Skeletal muscle satellite cell (primary cell): ENCODE measurements around the gene SMTNL1.

Experiments used
- H3K27me3 ChIP-seq: 2 replicates; pipeline ENCODE4 v1.7.0; 2013; ENCODE audit warnings: low read length; ENCODE audit not compliant: control insufficient read depth, insufficient read depth
- H3K36me3 ChIP-seq: 2 replicates; pipeline ENCODE4 v1.7.0; 2013; ENCODE audit warnings: mild to moderate bottlenecking, control low read depth, low read length; ENCODE audit not compliant: insufficient read depth
- H3K4me1 ChIP-seq: 2 replicates; pipeline ENCODE4 v1.7.0; 2013; ENCODE audit warnings: low read length; ENCODE audit not compliant: control insufficient read depth, insufficient read depth
- H3K4me2 ChIP-seq: 2 replicates; pipeline ENCODE4 v1.7.0; 2013; ENCODE audit warnings: mild to moderate bottlenecking, low read length
- H3K4me3 ChIP-seq: 2 replicates; pipeline ENCODE4 v1.7.0; 2013; ENCODE audit warnings: low read length
- H3K9ac ChIP-seq: 2 replicates; pipeline ENCODE4 v1.7.0; 2013; ENCODE audit warnings: mild to moderate bottlenecking, low read depth, low read length, moderate library complexity
- H3K9me3 ChIP-seq: replicated peaks from 2 replicates; pipeline ENCODE4 v1.7.0; 2013; ENCODE audit warnings: mild to moderate bottlenecking, control low read depth, low read length

The SMTNL1 gene

GRCh38 chr11:57512646-57513451 is 24.5 kb upstream of the SMTNL1 start:
- no peak overlapping the region for H3K4me2 ChIP-seq
- H3K9me3 ChIP-seq: no peaks in the 10 kb centered on the region
- peaks cover 8% of the 10 kb centered on the region for H3K4me1 ChIP-seq
- no peak overlapping the region for H3K4me3 ChIP-seq
- H3K36me3 ChIP-seq: no peaks in the 10 kb centered on the region
- no peaks in the 10 kb centered on the region for H3K27me3 ChIP-seq
- H3K9ac ChIP-seq: no peak overlapping the region

GRCh38 chr11:57513452-57513795 is 24.0 kb upstream of the SMTNL1 start:
- Histone ChIP-seq H3K36me3 (no peaks in the 10 kb centered on the region), H3K9ac (no peak overlapping the region), H3K27me3 (no peaks in the 10 kb centered on the region), H3K9me3 (no peaks in the 10 kb centered on the region), H3K4me1 (peaks cover 8% of the 10 kb centered on the region), H3K4me2 (no peak overlapping the region), H3K4me3 (no peak overlapping the region)

- Histone ChIP-seq H3K9me3 (no peaks in the 10 kb centered on the region), H3K36me3 (no peaks in the 10 kb centered on the region), H3K4me2 (peak overlapping the region; percentile 90), H3K4me3 (peak overlapping the region; percentile 83), H3K27me3 (no peaks in the 10 kb centered on the region), H3K4me1 (peaks cover 8% of the 10 kb centered on the region), H3K9ac (peak overlapping the region; percentile 76)
Measured at GRCh38 chr11:57513911-57514537, 23.4 kb upstream of the SMTNL1 start.

GRCh38 chr11:57514538-57515331 is 22.7 kb upstream of the SMTNL1 start:
- H3K4me3 ChIP-seq: peak overlapping the region; percentile 83
- H3K36me3 ChIP-seq: no peaks in the 10 kb centered on the region
- peak overlapping the region; percentile 90 for H3K4me2 ChIP-seq
- H3K9ac ChIP-seq: peak overlapping the region; percentile 76
- peaks cover 8% of the 10 kb centered on the region for H3K4me1 ChIP-seq
- H3K9me3 ChIP-seq: no peaks in the 10 kb centered on the region
- H3K27me3 ChIP-seq: no peaks in the 10 kb centered on the region

- Histone ChIP-seq H3K27me3 (no peaks in the 10 kb centered on the region), H3K9ac (peak within 1 kb of the TSS; percentile 76), H3K36me3 (no peaks in the 10 kb centered on the region), H3K4me2 (peak within 1 kb of the TSS; percentile 90), H3K4me3 (peak within 1 kb of the TSS; percentile 83), H3K9me3 (no peaks in the 10 kb centered on the region), H3K4me1 (peaks cover 8% of the 10 kb centered on the region)
Measured at GRCh38 chr11:57515332-57516060, 21.9 kb upstream of the SMTNL1 start, which contains the start of gene SLC43A1. Gene SLC43A1 (minus strand): TSS chr11:57515702. CDS start chr11:57514111, 1,591 bp downstream.

- Histone ChIP-seq H3K4me1 (peaks cover 8% of the 10 kb centered on the region), H3K27me3 (no peaks in the 10 kb centered on the region), H3K4me3 (peak overlapping the region; percentile 83), H3K36me3 (no peaks in the 10 kb centered on the region), H3K9me3 (no peaks in the 10 kb centered on the region), H3K9ac (peak overlapping the region; percentile 76), H3K4me2 (peak overlapping the region; percentile 90)
Measured at GRCh38 chr11:57516061-57516443, 21.3 kb upstream of the SMTNL1 start.

GRCh38 chr11:57521116-57521515 is 16.3 kb upstream of the SMTNL1 start:
- no peak overlapping the region for H3K9ac ChIP-seq
- H3K9me3 ChIP-seq: no peaks in the 10 kb centered on the region
- H3K4me1 ChIP-seq: no peaks in the 10 kb centered on the region
- H3K4me2 ChIP-seq: no peak overlapping the region
- H3K36me3 ChIP-seq: no peaks in the 10 kb centered on the region
- no peaks in the 10 kb centered on the region for H3K27me3 ChIP-seq
- H3K4me3 ChIP-seq: no peak overlapping the region

GRCh38 chr11:57523419-57523818 is 14.0 kb upstream of the SMTNL1 start:
- Histone ChIP-seq H3K4me3 (no peak overlapping the region), H3K4me2 (no peak overlapping the region), H3K27me3 (no peaks in the 10 kb centered on the region), H3K9me3 (no peaks in the 10 kb centered on the region), H3K4me1 (no peaks in the 10 kb centered on the region), H3K9ac (no peak overlapping the region), H3K36me3 (no peaks in the 10 kb centered on the region)

GRCh38 chr11:57527056-57527631 is 10.3 kb upstream of the SMTNL1 start:
- Histone ChIP-seq H3K4me2 (no peak overlapping the region), H3K4me3 (no peak overlapping the region), H3K4me1 (peaks cover 7% of the 10 kb centered on the region), H3K36me3 (peaks cover 8% of the 10 kb centered on the region), H3K27me3 (no peaks in the 10 kb centered on the region), H3K9ac (no peak overlapping the region), H3K9me3 (no peaks in the 10 kb centered on the region)

- H3K36me3 ChIP-seq: peaks cover 8% of the 10 kb centered on the region
- no peak overlapping the region for H3K9ac ChIP-seq
- no peaks in the 10 kb centered on the region for H3K9me3 ChIP-seq
- H3K4me3 ChIP-seq: no peak overlapping the region
- peak overlapping the region; percentile 89 for H3K4me2 ChIP-seq
- H3K27me3 ChIP-seq: no peaks in the 10 kb centered on the region
- H3K4me1 ChIP-seq: peaks cover 7% of the 10 kb centered on the region
Measured at GRCh38 chr11:57529012-57529411, 8.4 kb upstream of the SMTNL1 start.

- peak overlapping the region; percentile 93 for H3K9ac ChIP-seq
- H3K9me3 ChIP-seq: no peaks in the 10 kb centered on the region
- H3K4me2 ChIP-seq: peak overlapping the region; percentile 89
- peaks cover 8% of the 10 kb centered on the region for H3K36me3 ChIP-seq
- peaks cover 7% of the 10 kb centered on the region for H3K4me1 ChIP-seq
- H3K27me3 ChIP-seq: peaks cover 2% of the 10 kb centered on the region
- H3K4me3 ChIP-seq: peak overlapping the region; percentile 90
Measured at GRCh38 chr11:57530215-57530595, 7.2 kb upstream of the SMTNL1 start.
